Ramos (cell line): ENCODE data around the gene PPP1R9A.

ENCODE experiments used
- in situ Hi-C: fragments of 300-500 bp; cut with MboI; formaldehyde crosslinking; loops from one replicate; pipeline ENCODE4 v1.14.3; 2022; ENCODE audit warnings: low sequenced_read_pairs; ENCODE audit not compliant: unreplicated experiment

PPP1R9A gene

GRCh38 chr7:94908323-94909178 lies 1.2 kb downstream of the PPP1R9A start:
- in situ Hi-C loops: no loop called here

GRCh38 chr7:94909179-94909466 lies 1.7 kb downstream of the PPP1R9A start:
- in situ Hi-C loops: no loop called here

- in situ Hi-C loops: no loop called here
Observed at GRCh38 chr7:94912085-94912484, 4.7 kb downstream of the PPP1R9A start.

GRCh38 chr7:94913391-94913790 lies 6.0 kb downstream of the PPP1R9A start:
- in situ Hi-C loops: no loop called here

- in situ Hi-C loops: no loop called here
Observed at GRCh38 chr7:94921911-94922310, 14.5 kb downstream of the PPP1R9A start.

GRCh38 chr7:94922457-94922856 lies 15.1 kb downstream of the PPP1R9A start:
- in situ Hi-C loops: no loop called here

GRCh38 chr7:94923412-94923811 lies 16.0 kb downstream of the PPP1R9A start:
- in situ Hi-C loops: no loop called here

- in situ Hi-C loops: no loop called here
Observed at GRCh38 chr7:94928168-94928707, 20.8 kb downstream of the PPP1R9A start.

- in situ Hi-C loops: no loop called here
Observed at GRCh38 chr7:94933256-94933990, 26.0 kb downstream of the PPP1R9A start.

- in situ Hi-C loops: no loop called here
Observed at GRCh38 chr7:94939395-94939794, 32.0 kb downstream of the PPP1R9A start.

GRCh38 chr7:94940241-94940640 lies 32.8 kb downstream of the PPP1R9A start:
- in situ Hi-C loops: no loop called here

GRCh38 chr7:94941844-94942632 lies 34.6 kb downstream of the PPP1R9A start:
- in situ Hi-C loops: no loop called here

GRCh38 chr7:94943134-94943533 lies 35.7 kb downstream of the PPP1R9A start:
- in situ Hi-C loops: no loop called here

- in situ Hi-C loops: no loop called here
Observed at GRCh38 chr7:94949532-94949931, 42.1 kb downstream of the PPP1R9A start.

GRCh38 chr7:94955807-94956206 lies 48.4 kb downstream of the PPP1R9A start:
- in situ Hi-C loops: no loop called here

- in situ Hi-C loops: no loop called here
Observed at GRCh38 chr7:94957061-94957460, 49.7 kb downstream of the PPP1R9A start.

GRCh38 chr7:94962661-94963060 lies 55.3 kb downstream of the PPP1R9A start:
- in situ Hi-C loops: no loop called here

- in situ Hi-C loops: no loop called here
Observed at GRCh38 chr7:94969434-94970084, 62.2 kb downstream of the PPP1R9A start.

GRCh38 chr7:94970085-94970576 lies 62.7 kb downstream of the PPP1R9A start:
- in situ Hi-C loops: no loop called here
